GM18505 (cell line): ENCODE results near the gene MPPED1.

Experiments
- ATAC-seq: cut with Tn5 transposase; IDR thresholded peaks from one replicate; pipeline ENCODE4 v1.9.1; 2021; ENCODE audit not compliant: unreplicated experiment
- POLR2A ChIP-seq: IDR thresholded peaks from 4 replicates; pipeline ENCODE4 v1.6.1; 2011; ENCODE audit warnings: borderline replicate concordance; ENCODE audit not compliant: insufficient read depth, insufficient read length; ENCODE audit errors: extremely low read depth

MPPED1 gene

GRCh38 chr22:43396934-43397457 lies 14.8 kb upstream of the MPPED1 start:
- ATAC-seq: no peak
- no peak for TF ChIP-seq POLR2A

- TF ChIP-seq POLR2A: no peak
- no peak for ATAC-seq
Measured at GRCh38 chr22:43397766-43398165, 14.0 kb upstream of the MPPED1 start.

GRCh38 chr22:43398246-43398645 lies 13.6 kb upstream of the MPPED1 start:
- no peak for TF ChIP-seq POLR2A
- no peak for ATAC-seq

- no peak for ATAC-seq
- no peak for TF ChIP-seq POLR2A
Measured at GRCh38 chr22:43398910-43399309, 12.9 kb upstream of the MPPED1 start.

GRCh38 chr22:43399338-43399979 lies 12.4 kb upstream of the MPPED1 start:
- no peak for TF ChIP-seq POLR2A
- no peak for ATAC-seq

- TF ChIP-seq POLR2A: no peak
- no peak for ATAC-seq
Measured at GRCh38 chr22:43399980-43400358, 11.8 kb upstream of the MPPED1 start.

GRCh38 chr22:43400449-43400848 lies 11.4 kb upstream of the MPPED1 start:
- ATAC-seq: no peak
- TF ChIP-seq POLR2A: no peak

GRCh38 chr22:43401233-43401632 lies 10.6 kb upstream of the MPPED1 start:
- no peak for ATAC-seq
- TF ChIP-seq POLR2A: no peak

GRCh38 chr22:43401661-43402060 lies 10.2 kb upstream of the MPPED1 start:
- no peak for ATAC-seq
- no peak for TF ChIP-seq POLR2A

GRCh38 chr22:43402128-43402527 lies 9.7 kb upstream of the MPPED1 start:
- ATAC-seq: no peak

GRCh38 chr22:43404673-43405385 lies 7.0 kb upstream of the MPPED1 start:
- no peak for ATAC-seq
- TF ChIP-seq POLR2A: no peak

More at GRCh38 chr22:43402128-43402527, 9.7 kb upstream of the MPPED1 start:
- no peak for TF ChIP-seq POLR2A

GRCh38 chr22:43406186-43406790 lies 5.5 kb upstream of the MPPED1 start:
- no peak for ATAC-seq
- TF ChIP-seq POLR2A: no peak

- ATAC-seq: no peak
Measured at GRCh38 chr22:43407591-43407990, 4.2 kb upstream of the MPPED1 start.

GRCh38 chr22:43408009-43408408 lies 3.8 kb upstream of the MPPED1 start:
- TF ChIP-seq POLR2A: no peak
- ATAC-seq: no peak

More at GRCh38 chr22:43407591-43407990, 4.2 kb upstream of the MPPED1 start:
- TF ChIP-seq POLR2A: no peak
